Osteoblast (primary cell): ENCODE results near the gene MMEL1. TPM values are rescaled to one million over a fixed set of nuclear protein-coding genes. Genes with fewer than 3 reads are reported as not detected.

Source experiments
- DNase-seq: peaks from one replicate; pipeline ENCODE4 v3.0.0; 2011; ENCODE audit warnings: low spot score, mixed read lengths; ENCODE audit not compliant: insufficient read length; ENCODE audit errors: missing footprints
- H2AFZ ChIP-seq: 2 replicates; pipeline ENCODE4 v1.6.0; 2011; ENCODE audit warnings: mild to moderate bottlenecking, low read length
- H3K27ac ChIP-seq: 2 replicates; pipeline ENCODE4 v1.5.1; 2011; ENCODE audit warnings: mild to moderate bottlenecking, low read depth, low read length, moderate library complexity
- H3K27me3 ChIP-seq: 2 replicates; pipeline ENCODE4 v1.6.0; 2012; ENCODE audit warnings: mild to moderate bottlenecking, control low read depth, inconsistent platforms, low read length, moderate library complexity; ENCODE audit not compliant: insufficient read depth
- H3K36me3 ChIP-seq: 2 replicates; pipeline ENCODE4 v1.5.1; 2011; ENCODE audit warnings: mild to moderate bottlenecking, low read length, control low read depth, moderate library complexity; ENCODE audit not compliant: insufficient read depth
- H3K4me1 ChIP-seq: 2 replicates; pipeline ENCODE4 v1.5.1; 2011; ENCODE audit warnings: mild to moderate bottlenecking, low read length, control low read depth, moderate library complexity; ENCODE audit not compliant: insufficient read depth
- H3K4me2 ChIP-seq: 2 replicates; pipeline ENCODE4 v1.6.0; 2011; ENCODE audit warnings: mild to moderate bottlenecking, low read length; ENCODE audit not compliant: insufficient read depth
- H3K4me3 ChIP-seq: fragments of 200-600 bp; sonication (generic); 3 replicates; pipeline ENCODE4 v1.5.1; 2012; ENCODE audit warnings: mild to moderate bottlenecking, low read length, inconsistent platforms; ENCODE audit not compliant: insufficient read depth
- H3K79me2 ChIP-seq: 2 replicates; pipeline ENCODE4 v1.6.0; 2012; ENCODE audit warnings: mild to moderate bottlenecking, low read length, control low read depth, inconsistent platforms; ENCODE audit not compliant: insufficient read depth
- H3K9me3 ChIP-seq: 2 replicates; pipeline ENCODE4 v1.5.1; 2011; ENCODE audit warnings: low read depth, low read length, control low read depth
- H4K20me1 ChIP-seq: 2 replicates; pipeline ENCODE4 v1.6.0; 2012; ENCODE audit warnings: mild to moderate bottlenecking, low read length, control low read depth; ENCODE audit not compliant: insufficient read depth
- CTCF ChIP-seq: IDR thresholded peaks from 2 replicates; pipeline ENCODE4 v1.5.1; 2011; ENCODE audit warnings: mild to moderate bottlenecking, low read depth, low read length, moderate library complexity; ENCODE audit errors: extremely low read depth
- total RNA-seq: library from RNA; depleted of rRNA; stranded (reverse); fragments of >200 nt; gene quantifications from 2 replicates; pipeline ENCODE4 v1.2.3, GENCODE V29; 2012

The MMEL1 gene
- total RNA-seq, 1 donor, result under 0.01 TPM

- H3K4me3 ChIP-seq, result no peak overlapping the region
- H3K9me3 ChIP-seq, result no peaks in the 10 kb centered on the region
- no peak overlapping the region for H3K27ac ChIP-seq
- H3K36me3 ChIP-seq, result no peaks in the 10 kb centered on the region
- no peak overlapping the region for H2AFZ ChIP-seq
- no peaks in the 10 kb centered on the region for H3K79me2 ChIP-seq
- peak; percentile 85 for DNase-seq
- no peak overlapping the region for H3K4me2 ChIP-seq
- H3K4me1 ChIP-seq, result no peaks in the 10 kb centered on the region
- peak; percentile 39 for TF ChIP-seq CTCF
- H4K20me1 ChIP-seq, result peaks cover 3% of the 10 kb centered on the region
- H3K27me3 ChIP-seq, result peaks cover 8% of the 10 kb centered on the region
Measured at GRCh38 chr1:2561898-2562895, 70.6 kb downstream of the MMEL1 start.

GRCh38 chr1:2561446-2561845 lies 71.4 kb downstream of the MMEL1 start:
- H2AFZ ChIP-seq, result no peak overlapping the region
- no peak overlapping the region for H3K27ac ChIP-seq
- TF ChIP-seq CTCF, result no peak
- H3K36me3 ChIP-seq, result no peaks in the 10 kb centered on the region
- H3K4me3 ChIP-seq, result no peak overlapping the region
- peaks cover 3% of the 10 kb centered on the region for H3K79me2 ChIP-seq
- peaks cover 8% of the 10 kb centered on the region for H3K27me3 ChIP-seq
- no peaks in the 10 kb centered on the region for H3K9me3 ChIP-seq
- no peak overlapping the region for H3K4me2 ChIP-seq
- DNase-seq, result peak; percentile 77
- no peaks in the 10 kb centered on the region for H3K4me1 ChIP-seq
- peaks cover 3% of the 10 kb centered on the region for H4K20me1 ChIP-seq

- DNase-seq, result peak; percentile 80
- H3K9me3 ChIP-seq, result no peaks in the 10 kb centered on the region
- peaks cover 5% of the 10 kb centered on the region for H3K4me1 ChIP-seq
- H3K4me2 ChIP-seq, result no peak overlapping the region
- TF ChIP-seq CTCF, result no peak
- peaks cover 4% of the 10 kb centered on the region for H3K27me3 ChIP-seq
- peaks cover 3% of the 10 kb centered on the region for H3K79me2 ChIP-seq
- H2AFZ ChIP-seq, result no peak overlapping the region
- no peak overlapping the region for H3K4me3 ChIP-seq
- no peaks in the 10 kb centered on the region for H3K36me3 ChIP-seq
- peaks cover 3% of the 10 kb centered on the region for H4K20me1 ChIP-seq
- H3K27ac ChIP-seq, result no peak overlapping the region
Measured at GRCh38 chr1:2560299-2561073, 72.3 kb downstream of the MMEL1 start.
